T-helper 1 cell (primary cell): ENCODE data around the gene GPR137B.
"Not testable (repeated sequence)": the region's sequence is repeated elsewhere in the genome, so short reads cannot be mapped to it uniquely, and the experiment has no call there.

ENCODE experiments used
- DNase-seq, 5 donors: peaks; one replicate each; pipeline ENCODE4 v3.0.0-alpha.2; 2012 to 2020

GPR137B gene

DNA sequence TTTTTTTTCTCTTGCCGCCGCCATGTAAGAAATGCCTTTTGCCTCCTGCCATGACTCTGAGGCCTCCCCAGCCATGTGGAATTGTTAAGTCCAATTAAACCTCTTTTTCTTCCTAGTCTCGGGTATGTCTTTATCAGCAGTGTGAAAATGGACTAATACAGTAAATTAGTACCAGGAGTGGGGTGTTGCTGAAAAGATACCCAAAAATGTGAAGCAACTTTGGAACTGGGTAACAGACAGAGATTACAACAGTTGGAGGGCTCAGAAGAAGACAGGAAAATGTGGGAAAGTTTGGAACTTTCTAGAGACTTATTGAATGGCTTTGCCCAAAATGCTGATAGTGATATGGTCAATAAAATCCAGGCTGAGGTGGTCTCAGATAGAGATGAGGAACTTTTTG lies 19.4 kb downstream of the GPR137B start:
- DNase-seq = not testable (repeated sequence)

DNA sequence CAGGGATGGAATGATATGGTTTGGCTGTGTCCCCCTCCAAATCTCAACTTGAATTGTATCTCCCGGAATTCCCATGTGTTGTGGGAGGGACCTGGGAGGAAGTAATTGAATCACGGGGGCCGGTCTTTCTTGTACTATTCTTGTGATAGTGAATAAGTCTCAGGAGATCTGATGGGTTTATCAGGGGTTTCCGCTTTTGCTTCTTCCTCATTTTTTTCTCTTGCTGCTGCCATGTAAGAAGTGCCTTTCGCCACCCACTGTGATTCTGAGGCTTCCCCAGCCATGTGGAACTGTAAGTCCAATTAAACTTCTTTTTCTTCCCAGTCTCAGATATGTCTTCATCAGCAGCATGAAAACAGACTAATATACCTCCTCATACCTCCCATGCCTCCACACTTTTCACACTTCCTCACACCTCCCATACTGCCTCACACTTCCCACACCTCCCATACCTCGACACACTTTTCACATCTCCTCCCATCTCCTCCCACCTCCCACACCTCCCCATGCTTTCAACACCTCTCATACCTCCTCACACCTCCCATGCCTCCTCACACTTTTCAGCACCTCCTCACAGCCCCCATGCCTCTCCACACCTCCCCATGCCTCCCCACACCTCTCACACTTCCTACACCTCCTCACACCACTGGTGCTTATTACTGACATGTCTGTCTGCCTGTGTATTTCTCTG lies 21.3 kb downstream of the GPR137B start:
- DNase-seq = no peak

DNA sequence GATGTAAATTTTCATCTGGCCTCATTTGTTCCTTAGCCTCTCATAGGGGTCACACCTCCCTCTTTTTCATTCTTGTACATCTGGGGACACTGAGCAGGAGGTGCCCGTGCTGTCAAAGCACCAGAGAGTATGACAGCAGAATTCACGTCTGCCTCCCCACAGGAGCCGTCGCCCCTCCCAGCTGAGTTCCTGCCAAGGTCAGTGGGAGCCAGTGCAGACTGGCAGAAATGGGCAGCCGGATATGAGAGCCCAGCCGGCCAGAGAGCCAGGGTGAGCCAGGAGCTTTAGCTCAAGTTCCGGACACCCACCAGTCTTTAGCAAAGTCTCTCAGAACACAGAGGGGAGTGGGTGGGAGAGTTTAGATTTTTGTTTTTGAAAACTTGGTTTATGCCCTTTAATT lies 21.9 kb downstream of the GPR137B start:
- DNase-seq = no peak

DNA sequence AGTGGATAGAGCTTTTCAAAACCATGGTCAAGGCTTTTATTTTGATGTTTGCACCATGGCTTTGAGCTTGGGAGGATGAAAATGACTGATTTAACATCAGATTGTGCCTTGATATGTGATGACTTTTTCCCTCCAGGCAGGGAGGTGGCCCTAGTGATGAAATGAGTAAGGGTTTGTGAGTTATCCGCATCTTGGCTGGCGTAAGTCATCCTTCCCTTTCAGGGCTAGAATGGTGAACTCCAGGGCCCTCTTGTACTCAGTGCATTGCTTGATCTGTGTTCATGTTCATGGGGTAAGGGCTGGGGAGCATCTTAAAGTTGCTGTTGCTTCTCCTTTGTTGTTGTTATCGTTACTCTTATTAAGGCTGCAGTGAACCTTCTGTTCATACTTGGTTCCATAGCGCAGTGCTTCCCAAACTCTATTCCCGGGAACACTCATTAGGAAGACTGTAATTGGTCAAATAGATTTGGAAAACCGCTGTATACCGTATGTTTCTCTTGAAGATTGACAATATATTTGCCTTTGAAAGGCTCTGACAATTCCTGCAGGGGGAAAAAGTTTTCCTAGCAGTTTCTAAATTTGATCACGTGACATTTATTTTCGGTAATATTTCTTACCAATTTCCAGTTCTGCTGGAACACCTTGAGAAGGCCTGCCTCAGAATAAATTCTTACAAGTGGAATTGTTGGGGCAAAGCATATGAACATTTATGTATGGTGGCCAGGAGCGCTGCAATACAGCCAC lies 23.1 kb downstream of the GPR137B start:
- no peak for DNase-seq

DNA sequence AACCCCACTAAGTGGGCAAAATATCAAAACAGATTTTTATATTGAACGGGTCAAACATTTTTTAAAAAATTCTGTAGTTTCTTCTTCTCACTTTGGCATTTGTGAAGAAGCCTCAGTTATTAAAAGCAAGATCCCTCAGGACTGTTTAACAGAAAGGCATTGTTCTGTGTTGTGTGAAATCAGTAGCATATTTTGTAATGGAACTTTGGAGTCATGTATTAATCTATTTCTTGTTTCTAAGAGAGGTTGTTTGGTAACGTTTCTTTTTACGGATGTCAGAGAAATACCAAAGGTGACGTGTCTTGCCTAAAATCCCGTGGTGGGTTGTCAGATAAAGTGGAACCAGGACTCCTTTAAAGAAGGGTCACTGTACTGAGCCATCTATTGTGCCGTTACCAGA lies 23.7 kb downstream of the GPR137B start:
- no peak for DNase-seq

DNA sequence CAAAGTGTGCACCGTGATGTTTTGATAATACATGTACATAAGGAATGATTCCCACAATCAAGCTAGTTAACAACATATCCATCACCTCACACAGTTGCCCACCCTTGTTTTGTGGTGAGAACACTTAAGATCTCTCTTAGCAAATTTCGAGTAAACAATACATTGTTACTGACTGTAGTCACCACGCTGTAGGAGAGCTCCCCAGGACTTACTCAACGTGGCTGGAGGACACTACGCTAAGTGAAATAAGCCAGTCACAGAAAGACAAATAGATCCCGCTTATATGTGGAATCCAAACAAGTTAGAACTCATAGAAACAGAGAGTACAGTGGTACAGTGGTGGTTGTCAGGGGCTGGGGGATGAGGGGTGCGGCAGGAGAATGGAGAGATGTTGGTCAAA lies 24.8 kb downstream of the GPR137B start:
- no peak for DNase-seq

DNA sequence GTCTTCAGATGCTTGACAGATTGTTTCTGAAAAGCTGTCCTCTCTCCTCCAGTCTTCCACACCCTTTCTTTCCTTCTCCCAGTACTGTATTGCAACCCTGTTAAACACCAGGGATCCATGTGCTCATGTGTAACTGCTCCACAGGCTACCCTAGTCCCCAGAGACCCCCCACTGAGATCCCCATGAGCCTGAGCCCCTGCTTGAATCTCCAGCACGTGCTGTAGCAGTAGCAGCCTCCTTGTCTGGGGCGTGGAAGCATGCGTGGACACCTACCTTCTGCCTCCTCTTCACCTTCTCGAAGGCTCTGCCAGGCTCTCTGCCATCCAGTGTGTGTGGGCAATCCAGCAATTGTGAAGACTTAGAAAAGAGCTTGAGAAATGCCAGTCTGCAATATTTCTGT lies 25.2 kb downstream of the GPR137B start:
- no peak for DNase-seq

DNA sequence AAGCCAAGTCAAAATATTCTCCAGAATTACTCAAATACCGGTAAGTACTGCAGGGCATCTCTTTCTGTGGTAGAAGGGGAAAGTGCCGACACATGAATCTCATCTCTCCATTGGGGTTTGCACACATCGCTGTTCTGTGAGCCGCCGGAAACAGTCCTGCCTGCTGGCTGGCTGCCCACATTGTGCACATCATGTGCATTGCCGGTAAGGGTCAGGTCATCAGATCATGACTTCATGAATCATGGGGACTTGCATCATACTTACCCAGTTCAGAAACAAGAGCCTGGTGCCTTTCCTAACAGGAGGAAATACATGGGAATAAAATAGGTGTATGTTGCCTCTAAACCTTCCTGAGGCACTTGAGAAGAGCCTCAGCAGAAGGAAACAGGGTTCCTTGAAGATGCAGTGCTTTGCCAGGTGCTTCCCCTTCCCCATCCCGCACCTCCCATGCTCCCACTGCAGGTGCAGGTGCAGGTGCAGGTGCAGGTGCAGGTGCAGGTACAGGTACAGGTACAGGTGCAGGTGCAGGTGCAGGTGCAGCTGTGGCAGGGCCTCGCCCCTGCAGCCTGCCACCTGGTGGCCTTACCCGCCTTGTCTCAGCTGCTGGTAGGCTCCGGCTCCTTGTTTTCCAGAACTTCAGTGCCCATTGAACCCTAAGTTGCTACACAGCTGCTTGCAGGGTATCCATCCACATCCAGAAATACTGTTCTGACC lies 26.5 kb downstream of the GPR137B start:
- DNase-seq = peak in 1 of 5 donors; percentile 23

DNA sequence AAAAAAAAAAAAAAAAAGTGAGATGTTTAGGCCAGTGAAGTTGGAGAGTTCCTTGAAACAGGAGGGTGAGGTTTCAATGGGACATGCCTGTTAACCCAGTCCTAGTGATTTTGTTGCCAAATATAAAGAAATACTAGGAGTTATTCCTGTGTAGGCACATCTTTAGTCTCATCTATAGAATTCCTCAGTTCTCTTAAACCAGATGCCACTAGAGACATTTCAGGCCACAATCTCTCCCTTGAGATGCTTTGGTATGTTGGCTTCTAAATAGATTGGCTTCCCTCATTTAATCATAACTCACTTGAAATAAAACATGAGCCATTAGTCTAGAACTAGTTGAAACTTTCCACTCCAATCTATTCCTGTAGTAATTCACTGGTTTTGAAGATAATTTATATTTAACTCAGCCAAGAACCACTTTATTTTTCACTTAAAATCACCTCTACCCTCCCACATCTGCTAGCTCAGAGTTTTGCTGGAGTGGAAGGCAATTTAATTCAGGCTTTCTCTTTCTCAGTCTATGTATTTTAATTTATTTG lies 29.8 kb downstream of the GPR137B start:
- no peak for DNase-seq

DNA sequence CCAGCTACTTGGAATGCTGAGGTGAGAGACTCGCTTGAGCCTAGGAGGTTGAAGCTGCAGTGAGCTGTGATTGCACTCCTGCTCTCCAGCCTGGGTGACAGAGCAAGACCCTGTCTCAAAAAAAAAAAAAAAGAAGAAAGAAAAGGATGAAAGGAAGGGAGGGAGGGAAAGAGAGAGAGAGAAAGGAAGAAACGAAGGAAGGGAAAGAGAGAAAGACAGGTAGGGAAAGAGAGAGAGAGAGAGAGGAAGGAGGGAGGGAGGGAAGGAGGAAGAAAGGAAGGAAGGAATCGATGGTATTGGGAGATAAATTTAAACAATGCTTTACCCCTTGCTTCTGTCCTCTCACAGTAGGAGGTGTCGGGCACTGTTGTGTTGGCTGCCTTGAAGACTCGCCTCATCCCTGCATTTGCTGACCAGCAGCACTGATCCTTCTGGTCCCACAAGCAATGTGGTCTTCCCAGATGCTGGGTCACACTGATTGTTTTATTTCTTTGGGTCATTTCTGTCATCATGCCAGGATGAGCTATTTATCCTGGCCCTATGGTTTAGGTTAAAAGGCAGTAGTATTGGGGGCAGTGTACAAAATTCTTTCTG lies 30.9 kb downstream of the GPR137B start:
- no peak for DNase-seq

DNA sequence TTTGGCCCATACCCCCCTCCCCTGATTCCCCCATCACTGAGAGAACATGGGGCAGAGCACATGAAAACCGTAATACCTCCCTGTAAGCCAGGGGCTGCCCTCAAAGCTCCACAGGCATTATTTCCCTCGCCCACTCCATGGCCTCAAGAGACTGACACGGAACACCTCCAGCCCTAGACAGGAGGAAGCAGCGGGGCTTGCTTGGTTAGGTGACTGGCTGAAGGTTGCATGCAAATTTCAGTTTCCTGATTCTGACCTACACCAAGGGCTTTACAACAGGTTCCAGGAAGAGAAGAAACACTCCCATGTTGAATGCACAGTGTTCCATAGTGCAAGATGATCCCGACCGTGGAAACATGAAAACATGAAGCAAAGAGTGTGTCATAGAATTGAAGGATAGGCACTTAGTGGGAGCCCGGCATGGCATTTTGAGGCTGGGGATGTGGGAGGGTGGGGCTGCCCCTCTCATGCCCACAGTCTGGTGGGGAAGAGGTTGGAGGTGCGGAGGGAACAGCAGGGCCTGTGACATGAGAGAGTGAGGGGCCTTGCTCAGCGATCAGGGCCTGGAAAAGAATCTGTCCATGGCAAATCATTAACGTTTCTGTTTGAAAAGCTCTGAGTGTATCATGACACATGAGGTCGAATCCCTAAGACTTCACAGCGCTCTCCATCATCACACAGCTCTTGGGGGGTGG lies 33.5 kb downstream of the GPR137B start:
- no peak for DNase-seq

DNA sequence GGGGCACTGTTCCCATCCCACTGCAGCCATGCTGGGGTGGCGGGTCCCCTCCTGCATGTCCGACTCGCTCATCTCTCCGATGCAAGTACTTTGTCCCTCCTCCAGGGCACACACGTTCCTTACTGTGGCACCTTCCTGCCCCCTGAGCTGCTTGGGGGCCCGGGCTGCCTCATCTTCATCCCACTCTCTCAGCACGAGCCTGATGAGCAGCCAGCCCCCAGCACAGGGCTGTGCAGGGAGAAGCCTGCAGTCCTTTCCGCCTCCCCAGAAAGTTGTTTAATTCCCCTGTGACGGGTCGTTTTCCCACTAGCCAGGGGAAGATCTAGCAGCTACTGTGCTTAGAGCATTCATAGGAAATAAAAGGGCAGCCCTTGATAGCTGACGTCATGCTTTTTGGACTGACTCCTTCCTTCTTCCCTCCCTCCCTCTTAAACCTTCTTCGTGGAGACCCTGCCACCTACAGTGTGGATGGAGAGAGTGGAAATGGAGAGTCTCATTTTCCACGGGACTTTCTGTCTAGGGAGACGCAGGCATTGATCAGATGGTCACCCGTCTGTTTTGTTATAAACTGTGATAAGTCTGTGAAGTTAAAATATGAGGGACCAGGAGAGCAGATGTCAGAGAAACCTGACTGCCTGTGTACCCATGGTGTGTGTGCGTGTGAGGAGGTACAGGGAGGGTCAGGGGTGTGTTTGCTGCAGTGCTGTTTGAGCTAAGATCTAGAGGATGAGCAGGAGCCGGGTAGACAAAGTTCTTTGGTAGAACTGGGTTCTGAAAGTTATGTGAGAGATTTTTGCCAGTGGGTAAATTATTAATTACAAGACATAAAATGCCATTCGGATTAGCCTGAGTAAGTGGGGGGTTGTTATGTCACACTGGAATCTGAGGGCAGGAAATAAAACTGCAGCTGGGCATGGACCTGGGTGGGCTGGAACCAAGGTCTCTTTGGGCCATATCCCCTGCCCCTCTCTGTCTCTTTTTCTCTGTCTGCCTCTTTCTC lies 34.3 kb downstream of the GPR137B start:
- DNase-seq = no peak

DNA sequence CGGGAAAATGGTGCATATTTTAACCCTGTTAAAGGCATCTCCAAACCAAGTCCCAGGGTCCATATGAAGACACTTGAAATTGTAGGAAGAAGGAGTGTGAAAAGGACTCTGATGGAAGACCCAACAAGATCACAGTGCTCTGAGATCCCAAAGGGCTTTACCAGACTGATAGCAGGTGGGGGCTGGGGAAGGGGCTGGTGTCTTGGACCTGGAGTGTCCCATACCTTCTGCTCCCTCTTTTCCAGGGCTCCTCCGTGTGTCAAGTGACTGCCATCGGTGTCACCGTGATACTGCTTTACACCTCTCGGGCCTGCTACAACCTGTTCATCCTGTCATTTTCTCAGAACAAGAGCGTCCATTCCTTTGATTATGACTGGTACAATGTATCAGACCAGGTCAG lies 37.3 kb downstream of the GPR137B start:
- DNase-seq = no peak

DNA sequence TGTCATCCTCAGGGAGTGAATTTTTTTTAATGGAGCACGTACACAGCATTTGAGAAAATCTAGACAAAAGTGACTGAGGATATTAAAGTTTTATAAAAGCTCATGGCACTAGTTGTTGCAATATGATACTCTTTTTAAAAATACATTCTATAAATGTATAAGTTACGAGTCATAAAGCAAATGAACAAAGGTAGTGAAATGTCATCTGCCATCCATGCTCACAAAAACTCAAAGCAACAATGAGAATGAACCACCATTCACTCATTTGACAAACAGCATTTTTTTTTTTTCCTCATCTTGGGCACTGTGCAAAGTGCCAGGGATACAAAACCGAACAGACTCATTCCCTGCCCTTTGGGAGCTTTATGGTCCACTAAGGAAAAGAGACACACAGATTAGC lies 38.7 kb downstream of the GPR137B start:
- DNase-seq = no peak

DNA sequence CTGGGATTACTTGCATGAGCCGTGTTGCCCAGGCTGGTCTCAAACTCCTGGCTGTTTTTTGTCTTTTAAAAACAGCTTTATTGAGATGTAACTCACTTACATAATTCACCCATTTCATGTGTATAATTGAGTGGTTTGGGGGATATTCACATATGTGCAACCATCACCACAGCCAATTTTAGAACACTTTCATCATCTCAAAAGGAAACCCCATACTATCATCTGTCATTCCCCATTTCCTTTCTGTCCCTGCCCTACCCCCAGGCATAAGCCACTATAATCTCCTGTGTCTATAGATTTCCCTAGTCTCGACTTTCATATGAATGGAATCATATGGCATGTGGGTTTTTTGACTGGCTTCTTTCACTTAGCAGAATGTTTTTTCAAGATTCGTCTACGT lies 43.3 kb downstream of the GPR137B start:
- no peak for DNase-seq

DNA sequence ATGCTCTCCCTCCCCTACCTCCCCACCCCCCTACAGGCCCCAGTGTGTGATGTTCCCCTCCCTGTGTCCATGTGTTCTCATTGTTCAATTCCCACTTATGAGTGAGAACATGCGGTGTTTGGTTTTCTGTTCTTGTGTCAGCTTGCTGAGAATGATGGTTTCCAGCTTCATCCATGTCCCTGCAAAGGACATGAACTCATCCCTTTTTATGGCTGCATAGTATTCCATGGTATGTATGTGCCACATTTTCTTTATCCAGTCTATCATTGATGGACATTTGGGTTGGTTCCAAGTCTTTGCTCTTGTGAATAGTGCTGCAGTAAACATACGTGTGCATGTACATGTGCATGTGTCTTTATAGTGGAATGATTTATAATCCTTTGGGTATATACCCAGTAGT lies 44.1 kb downstream of the GPR137B start:
- DNase-seq = not testable (repeated sequence)

DNA sequence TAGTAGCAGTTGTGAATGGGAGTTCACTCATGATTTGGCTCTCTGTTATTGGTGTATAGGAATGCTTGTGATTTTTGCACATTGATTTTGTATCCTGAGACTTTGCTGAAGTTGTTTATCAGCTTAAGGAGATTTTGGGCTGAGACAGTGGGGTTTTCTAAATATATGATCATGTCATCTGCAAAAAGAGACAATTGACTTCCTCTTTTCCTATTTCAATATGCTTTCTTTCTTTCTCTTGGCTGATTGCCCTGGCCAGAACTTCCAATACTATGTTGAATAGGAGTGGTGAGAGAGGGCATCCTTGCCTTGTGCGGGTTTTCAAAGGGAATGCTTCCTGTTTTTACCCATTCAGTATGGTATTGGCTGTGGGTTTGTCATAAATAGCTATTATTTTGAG lies 45.7 kb downstream of the GPR137B start:
- not testable (repeated sequence) for DNase-seq

DNA sequence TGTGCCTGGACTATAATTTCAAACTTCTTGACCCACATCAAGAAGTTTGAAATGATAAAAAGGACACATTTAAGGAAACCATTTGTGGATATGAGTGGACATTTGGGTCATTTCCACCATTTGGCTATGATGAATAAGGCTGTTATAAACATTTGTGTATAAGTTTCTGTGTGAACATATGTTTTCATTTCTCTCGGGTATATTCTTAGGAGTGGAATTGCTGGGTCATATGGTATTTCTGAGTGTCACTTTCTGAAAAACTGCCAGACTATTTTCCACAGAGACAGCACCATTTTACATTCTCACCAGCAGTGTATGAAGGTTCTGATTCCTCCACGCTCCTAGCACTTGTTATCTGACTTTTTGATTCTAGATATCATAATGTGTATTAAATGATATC lies 50.8 kb downstream of the GPR137B start:
- no peak for DNase-seq

DNA sequence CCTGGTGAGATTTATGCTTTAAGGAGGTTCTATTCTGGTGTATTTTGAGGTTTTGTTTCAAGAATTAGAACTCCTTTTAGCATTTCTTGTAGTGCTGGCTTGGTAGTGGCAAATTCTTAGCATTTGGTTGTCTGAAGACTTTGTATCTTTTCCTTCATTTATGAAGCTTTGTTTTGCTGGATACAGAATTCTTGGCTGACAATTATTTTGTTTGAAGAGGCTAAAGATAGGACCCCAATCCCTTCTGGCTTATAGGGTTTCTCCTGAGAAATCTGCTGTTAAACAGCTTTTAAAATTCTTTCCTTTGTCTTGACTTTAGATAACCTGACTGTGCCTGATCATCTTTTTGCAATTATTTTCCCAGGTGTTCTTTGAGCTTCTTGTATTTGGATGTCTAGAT lies 58.6 kb downstream of the GPR137B start:
- DNase-seq = no peak

DNA sequence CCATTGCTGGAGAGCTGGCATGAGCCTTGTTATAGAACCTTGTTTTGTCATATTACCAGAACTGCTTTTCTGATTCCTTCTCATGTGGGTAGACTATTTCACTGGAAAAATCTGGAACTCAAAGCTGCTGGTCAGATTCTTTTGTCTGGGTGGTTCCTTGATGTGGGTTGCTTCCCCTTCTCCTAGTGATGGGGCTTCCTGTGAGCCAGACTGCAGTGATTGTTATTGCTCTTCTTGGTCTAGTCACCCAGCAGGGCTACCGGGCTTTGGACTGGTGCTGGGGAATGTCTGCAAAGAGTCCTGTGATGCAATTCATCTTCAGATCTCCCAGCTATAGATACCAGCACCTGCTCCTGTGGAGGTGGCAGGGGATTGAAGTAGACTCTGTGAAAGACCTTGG lies 59.4 kb downstream of the GPR137B start:
- DNase-seq = no peak

DNA sequence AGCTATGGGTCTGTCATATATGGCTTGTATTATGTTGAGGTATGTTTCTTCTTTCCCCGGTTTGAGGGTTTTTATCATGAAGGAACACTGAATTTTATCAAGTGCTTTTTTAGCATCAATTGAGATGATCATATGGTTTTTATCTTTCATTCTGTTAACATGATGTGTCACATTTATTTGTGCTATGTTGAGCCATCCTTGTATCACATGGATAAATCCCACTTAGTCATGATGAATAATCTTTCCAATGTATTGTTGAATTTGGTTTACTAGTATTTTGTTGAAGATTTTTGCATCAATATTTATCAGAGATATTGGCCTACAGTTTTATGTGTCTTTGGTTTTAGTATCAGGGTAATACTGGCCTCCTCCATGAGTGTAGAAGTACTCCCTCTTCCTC lies 61.7 kb downstream of the GPR137B start:
- no peak for DNase-seq
